Mesenteric fat pad (tissue), 1 donor: Measurements from ENCODE around the gene SCRN3. TPM values are rescaled to one million over a fixed set of nuclear protein-coding genes. Genes with fewer than 3 reads are reported as not detected.
"Not testable (repeated sequence)": the region's sequence is repeated elsewhere in the genome, so short reads cannot be mapped to it uniquely, and the experiment has no call there.

Source experiments
- DNase-seq: peaks from one replicate; pipeline ENCODE4 v3.0.0-alpha.2; 2020; ENCODE audit warnings: low spot score
- long read RNA-seq: library from polyadenylated mRNA; unstranded; transcript quantifications from one replicate; pipeline ENCODE4 v2.0.0, GENCODE V29; 2020
- total RNA-seq: library from RNA; stranded (reverse); fragmentation: NEBNext Ultra II Directional; extraction: Animal tissue kit (Norgen Biotek cat#: 25700); gene quantifications from one replicate; pipeline ENCODE4 v1.2.1, GENCODE V29; 2021
- donor health status: DM: yes; HTN: yes; CAD: no.

SCRN3 gene, protein sequence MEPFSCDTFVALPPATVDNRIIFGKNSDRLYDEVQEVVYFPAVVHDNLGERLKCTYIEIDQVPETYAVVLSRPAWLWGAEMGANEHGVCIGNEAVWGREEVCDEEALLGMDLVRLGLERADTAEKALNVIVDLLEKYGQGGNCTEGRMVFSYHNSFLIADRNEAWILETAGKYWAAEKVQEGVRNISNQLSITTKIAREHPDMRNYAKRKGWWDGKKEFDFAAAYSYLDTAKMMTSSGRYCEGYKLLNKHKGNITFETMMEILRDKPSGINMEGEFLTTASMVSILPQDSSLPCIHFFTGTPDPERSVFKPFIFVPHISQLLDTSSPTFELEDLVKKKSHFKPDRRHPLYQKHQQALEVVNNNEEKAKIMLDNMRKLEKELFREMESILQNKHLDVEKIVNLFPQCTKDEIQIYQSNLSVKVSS
- total RNA-seq, result 19.8 TPM
- long read RNA-seq, transcript SCRN3-201 (8 exons, 3,037 nt), result major isoform, 9 of 30 reads
- long read RNA-seq, partial matches to known transcripts, result 2 of 30 reads
- long read RNA-seq, other reads (novel, unspliced or antisense), result 16 of 30 reads

DNA sequence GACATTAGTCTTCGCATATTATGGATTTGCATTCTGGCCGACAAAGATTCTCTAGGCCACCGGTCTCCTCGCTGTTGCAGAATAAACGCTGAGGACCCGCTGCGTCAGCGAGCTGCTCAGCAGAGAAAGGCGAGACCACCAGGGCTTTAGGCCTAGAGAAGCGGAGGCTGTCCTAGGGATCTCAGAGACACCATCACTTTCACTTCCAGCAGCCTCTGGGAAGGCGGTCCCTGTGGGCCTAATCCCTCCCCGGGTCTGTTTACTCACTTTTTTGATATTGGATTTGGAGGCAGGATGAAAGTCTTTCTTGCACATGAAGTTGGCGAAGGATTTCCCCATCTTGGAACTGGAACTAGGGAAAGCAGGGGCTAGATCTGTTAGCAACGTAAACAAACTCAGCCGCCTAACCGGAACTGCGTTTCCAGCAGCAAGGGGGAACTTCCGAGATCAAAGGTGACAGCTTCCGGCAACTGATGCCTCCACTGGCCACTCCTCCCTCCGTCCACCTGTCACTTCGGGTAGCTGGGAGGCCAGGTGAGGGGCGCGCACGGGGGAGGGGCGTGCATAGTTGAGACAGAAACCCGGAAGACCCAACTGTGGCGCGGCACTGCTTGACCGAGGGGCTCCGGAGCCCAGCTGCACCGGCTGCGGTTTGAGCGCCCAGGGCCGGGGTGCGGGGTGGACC, at the start of gene SCRN3:
Gene SCRN3 (plus strand): TSS at position 447 of the 685 bp plus-strand sequence. CDS start 2,554 bp downstream, outside the sequence.
- DNase-seq, result no peak

DNA sequence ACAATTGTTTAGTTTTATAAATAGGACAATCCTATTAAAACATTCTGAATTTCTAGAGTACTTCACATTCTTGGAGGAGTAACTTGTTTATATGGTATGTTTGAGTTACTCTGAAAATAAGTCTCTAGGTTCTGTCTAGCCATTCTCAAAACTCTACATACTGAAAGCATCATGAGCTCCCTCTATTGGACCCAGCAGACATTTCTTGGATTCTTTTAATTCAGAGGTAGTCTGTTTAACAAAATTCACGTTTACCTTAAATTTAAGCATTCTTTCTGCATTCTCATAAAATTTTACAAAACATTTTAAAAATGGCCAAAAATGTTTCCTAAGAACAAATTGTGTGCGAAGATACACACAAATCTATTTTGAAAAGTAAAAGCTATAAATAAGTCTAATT, 45.5 kb upstream of the SCRN3 start:
- no peak for DNase-seq

DNA sequence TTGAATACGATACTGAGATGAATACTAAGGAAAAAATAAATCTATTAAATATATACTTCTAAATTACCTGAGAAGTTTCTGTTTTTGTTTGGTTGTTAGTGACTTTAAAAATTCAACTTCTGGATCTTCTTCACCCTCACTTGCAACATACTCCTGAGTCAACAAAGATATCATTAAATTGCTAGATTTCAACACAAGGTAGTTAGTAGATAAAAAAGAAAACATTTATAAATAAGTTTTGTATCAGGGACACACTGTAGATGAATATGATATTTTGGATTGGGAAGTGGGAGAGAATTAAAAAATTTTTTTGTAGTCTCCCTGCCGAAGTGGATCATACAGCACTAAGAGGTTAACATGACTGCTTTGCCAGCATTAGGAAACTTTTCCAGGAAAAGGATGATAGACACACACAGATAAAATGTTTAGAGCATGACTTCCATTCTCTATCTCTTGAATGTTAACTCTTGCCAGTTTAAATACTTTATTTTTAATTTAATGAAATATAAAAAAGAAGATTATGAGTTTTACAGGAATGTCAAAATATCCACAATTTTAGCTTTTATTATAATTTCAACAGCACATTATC, 44.8 kb upstream of the SCRN3 start:
- DNase-seq, result no peak

DNA sequence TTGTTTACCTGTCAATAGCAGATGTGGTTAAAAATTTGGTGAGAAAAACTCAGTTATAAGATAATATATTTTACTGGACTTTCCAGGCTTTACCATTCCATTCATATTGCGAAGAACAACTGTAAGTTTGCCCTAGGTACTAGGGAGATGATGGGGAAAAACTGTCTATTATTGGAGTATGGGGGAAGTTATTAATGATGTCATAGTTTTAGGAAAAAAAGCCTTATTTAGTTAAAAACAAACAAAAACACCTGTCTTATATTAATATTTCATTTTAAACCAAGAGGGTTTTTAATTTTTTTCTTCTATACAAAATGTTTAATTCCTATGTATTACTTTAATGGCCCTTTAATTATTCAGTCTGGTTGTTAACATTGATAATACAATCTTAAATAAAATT, 42.5 kb upstream of the SCRN3 start:
- no peak for DNase-seq

DNA sequence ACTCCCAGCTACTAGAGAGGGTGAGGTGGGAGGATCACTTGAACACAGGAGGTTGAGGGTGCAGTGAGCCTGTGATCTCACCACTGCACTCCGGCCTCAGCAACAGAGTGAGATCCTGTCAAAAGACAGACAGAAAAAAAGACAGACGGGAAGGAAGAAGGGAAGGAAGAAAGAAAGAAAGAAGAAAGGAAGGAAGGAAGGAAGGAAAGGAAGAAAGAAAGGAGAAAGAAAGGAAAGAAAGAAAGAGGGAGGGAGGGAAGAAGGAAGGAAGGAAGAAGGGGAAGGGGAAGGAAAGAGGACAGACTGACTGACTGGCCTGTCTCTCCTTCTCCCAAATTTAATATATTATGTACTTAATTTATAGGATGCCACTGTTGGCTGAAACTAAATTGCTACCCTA, 39.2 kb upstream of the SCRN3 start:
- DNase-seq, result no peak

DNA sequence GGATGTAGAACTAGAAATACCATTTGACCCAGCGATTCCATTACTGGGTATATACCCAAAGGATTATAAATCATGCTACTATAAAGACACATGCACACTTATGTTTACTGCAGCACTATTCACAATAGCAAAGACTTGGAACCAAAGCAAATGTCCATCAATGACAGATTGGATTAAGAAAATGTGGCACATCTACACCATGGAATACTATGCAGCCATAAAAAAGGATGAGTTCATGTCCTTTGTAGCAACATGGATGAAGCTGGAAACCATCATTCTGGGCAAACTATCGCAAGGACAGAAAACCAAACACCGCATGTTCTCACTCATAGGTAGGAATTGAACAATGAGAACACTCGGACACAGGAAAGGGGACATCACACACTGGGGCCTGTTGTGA, 35.9 kb upstream of the SCRN3 start:
- DNase-seq, result not testable (repeated sequence)

DNA sequence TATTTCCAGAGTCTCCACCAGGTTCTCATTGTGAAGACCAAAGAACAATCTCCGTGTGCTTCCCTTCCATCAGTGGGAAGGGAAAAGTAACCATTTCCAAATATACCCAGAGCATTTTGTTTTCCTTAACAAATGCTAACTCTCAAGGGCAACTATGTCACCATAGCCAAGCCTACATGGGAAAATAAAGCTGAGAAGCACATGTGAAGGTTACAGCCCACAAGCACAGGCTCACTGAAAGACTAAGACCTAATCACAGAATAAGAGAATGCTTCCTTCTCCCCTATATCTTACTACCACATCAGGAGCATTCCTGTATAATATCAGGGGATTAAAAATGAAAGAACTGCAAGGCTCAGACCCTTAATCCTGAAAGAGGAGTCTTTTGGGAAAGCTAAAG, 32.6 kb upstream of the SCRN3 start:
- no peak for DNase-seq

DNA sequence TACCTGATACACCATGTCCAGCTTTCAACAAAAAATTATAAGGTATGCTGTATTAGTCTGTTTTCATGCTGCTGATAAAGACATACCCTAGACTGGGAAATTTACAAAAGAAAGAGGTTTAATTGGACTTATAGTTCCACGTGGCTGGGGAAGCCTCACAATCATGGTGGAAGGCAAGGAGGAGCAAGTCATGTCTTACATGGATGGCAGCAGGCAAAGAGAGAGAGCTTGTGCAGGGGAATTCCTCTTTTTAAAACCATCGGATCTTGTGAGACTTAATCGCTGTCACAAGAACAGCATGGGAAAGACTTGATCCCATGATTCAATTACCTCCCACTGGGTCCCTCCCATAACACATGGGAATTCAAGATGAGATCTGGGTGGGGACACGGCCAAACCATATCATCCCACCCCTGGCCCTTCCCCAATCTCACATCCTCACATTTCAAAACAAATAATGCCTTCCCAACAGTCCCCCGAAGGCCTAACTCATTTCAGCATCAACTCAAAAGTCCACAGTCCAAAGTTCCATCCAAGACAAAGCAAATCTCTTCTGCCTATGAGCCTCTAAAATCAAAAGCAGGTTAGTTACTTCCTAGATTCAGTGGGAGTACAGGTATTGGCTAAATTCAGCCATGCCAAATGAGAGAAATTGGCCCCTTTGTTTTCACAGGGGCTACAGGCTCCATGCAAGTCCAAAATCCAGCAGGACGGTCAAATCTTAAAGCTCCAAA, 31.9 kb upstream of the SCRN3 start:
- not testable (repeated sequence) for DNase-seq

DNA sequence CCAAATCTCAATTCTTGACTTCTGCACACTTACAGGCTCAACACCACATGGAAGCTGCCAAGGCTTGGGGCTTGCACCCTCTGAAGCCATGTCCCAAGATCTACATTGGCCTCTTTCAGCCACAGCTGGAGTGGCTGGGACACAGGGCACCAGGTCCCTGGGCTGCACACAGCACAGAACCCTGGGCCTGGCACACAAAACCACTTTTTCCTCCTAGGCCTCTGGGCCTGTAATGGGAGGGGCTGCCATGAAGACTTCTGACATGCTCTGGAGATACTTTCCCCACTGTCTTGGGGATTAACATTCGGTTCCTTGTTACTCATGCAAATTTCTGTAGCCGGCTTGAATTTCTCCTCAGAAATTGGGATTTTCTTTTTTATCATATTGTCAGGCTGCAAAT, 30.9 kb upstream of the SCRN3 start:
- DNase-seq, result no peak

DNA sequence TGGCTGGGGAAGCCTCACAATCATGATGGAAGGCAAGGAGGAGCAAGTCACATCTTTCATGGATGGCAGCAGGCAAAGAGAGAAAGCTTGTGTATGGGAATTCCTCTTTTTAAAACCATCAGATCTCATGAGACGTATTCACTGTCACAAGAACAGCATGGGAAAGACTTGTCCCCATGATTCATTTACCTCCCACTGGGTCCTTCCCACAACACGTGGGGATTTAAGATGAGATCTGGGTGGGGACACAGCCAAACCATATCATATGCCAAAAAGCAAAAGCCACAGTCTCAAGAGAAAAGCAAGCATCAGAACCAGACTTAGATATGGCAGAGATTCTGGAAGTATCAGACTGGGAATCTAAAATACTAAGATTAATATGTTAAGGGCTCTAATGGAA, 30.0 kb upstream of the SCRN3 start:
- no peak for DNase-seq

DNA sequence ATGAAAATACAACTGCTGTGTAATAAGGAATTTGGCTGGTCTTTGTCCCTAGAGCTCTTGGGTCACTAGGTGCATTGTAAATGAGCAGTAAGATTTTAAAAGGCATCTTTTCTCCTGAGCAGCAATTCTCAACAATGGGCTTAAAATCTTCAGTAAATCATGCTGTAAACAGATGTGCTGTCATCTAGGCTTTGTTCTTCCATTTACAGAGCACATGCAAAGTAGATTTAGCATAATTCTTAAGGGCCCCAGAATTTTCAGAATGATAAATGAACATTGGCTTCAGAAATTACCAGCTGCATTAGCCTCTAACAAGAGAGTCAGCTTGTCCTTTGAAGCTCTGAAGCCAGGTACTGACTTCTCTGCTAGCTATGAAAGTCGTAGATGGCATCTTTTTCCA, 26.8 kb upstream of the SCRN3 start:
- DNase-seq, result no peak

DNA sequence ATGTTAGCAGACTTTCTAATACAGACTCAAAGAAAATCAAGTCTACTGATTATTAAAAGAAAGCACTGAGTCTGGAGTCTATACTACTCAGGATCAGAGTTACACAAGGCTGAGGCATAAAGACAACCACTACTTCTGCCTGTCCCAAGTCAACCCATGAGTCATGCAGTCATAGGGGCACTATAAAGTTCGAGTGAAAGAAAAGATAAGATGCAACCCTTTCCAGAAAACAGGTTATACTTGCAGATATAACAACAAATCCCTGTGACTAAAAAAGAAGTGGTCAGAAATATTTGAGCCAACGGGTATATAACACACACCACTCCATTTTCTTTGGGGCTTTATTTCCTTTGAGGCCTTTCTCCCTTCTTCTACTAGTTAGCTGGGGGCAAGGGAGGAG, 18.6 kb upstream of the SCRN3 start:
- DNase-seq, result no peak

DNA sequence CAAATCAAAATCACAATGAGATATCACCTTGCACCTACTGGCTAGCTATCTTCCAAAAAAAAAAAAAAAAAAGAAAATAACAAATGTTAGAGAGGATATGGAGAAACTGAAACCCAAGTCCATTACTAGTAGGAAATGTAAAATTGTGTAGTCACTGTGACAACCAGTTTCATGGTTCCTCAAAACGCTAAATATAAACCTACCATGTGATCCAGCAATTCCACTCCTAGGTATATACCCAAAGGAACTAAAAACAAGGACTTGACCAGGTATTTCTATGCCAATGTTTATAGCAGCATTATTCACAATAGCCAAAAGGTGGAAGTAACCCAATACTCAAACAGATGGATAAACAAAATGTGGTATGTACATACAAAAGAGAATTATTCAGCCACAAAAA, 11.7 kb upstream of the SCRN3 start:
- DNase-seq, result no peak

DNA sequence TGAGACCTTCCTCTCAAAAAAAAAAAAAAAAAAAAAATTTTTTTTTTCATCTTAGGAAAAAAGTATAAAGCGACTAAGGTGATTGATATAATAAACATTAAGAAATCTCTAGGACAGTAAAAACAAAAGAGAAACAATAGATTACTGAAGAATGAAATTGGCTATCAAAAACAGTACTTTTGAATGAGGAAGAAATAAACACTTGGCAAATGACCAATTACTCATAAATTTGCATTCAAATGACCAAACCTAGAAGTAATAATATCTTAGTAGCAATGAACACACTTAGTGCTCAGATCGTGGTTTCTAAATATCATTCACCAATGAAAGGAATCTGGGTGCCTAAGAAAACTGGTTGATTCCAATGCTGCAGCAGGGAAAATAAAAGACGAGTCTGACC, 10.3 kb upstream of the SCRN3 start:
- no peak for DNase-seq

DNA sequence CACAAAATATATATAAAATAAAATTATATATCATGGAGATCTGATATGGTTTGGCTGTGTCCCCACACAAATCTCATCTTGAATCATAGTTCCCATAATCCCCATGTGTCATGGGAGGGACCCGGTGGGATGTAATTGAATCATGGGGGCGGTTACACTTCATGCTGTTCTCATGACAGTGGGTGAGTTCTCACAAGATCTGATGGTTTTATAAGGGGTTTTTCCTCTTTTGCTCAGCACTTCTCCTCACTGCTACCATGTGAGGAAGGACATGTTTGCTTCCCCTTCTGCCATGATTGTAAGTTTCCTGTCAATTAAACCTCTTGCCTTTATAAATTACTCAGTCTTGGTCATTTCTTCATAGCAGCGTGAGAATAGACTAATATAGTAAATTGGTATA, 6.8 kb upstream of the SCRN3 start:
- not testable (repeated sequence) for DNase-seq

DNA sequence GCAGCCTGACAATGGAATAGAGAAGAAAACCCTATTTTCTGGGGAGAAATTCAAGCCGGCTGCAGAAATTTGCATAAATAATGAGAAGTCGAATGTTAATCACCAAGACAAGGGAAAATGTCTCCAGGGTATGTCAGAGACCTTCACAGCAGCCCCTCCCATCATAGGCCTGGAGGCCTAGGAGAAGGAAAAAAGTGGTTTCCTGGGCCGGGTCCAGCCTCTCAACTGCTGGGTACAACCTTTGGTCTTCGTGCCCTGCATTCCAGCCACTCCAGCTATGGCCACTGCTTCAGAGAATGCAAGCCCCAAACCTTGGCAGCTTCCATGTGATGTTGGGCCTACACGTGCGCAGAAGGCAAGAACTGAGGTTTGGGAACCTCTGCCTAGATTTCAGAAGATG, 6.0 kb upstream of the SCRN3 start:
- no peak for DNase-seq

DNA sequence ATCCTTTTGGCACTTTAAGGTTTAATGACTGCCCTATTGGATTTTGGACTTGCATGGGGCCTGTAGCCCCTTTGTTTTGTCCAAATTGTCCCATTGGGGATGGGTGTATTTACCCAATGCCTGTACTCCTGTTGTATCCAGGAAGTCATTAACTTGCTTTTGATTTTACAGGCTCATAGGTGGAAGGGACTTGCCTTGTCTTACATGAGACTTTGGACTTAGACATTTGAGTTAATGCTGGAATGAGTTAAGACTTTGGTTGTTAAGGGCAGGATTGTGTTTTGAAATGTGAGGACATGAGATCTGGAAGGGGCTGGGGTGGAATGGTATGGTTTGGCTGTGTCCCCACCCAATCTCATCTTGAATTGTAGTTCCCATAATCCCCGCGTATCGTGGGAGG, 5.2 kb upstream of the SCRN3 start:
- not testable (repeated sequence) for DNase-seq

DNA sequence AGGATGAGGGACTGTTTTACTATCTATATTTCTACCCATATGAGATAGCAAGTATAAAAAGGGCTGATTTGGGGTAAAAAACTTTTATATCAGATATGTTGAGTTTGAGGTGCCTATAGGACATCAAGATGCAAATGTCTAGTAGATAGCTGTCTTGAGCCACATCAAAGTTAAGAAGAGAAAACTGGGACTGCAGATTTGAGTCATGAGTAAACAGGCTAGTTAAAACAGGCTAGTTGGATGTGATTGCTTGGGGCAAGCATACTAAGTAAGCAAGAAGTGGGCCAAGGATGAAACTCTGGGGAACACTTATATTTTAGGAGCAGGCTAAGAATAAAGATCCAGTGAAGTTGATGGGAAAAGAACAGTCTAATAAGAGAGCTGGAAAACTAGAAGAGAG, 2.8 kb upstream of the SCRN3 start:
- DNase-seq, result no peak

DNA sequence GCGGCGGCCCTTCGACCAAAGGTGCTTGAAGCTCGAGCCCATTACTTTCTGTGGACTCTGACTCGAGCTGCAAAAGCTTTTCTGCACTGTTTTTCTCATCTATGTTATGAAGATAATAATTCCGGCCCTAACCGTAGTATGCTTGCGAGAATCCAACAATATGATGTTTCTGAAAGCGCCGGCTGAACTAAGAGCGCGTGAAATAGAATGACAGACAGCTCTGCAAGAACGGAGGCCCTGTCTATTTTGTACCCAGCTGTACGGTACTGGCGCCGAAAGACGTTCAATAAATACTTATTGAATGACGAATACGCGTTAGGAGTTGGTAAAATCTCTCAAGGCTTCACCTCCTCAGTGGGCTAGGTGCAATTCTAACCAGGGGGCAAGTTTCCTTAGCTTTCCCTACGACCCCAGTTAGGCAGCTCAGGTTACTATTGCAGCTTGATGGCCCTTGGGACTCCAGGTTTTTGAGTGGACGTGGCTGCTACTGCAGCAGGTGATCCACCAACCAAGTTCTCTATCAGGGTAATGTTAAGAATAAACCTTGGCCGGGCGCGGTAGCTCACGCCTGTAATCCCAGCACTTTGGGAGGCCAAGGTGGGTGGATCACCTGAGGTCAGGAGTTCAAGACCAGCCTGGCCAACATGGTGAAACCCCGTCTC, 570 bp downstream of the SCRN3 start:
- DNase-seq, result no peak

DNA sequence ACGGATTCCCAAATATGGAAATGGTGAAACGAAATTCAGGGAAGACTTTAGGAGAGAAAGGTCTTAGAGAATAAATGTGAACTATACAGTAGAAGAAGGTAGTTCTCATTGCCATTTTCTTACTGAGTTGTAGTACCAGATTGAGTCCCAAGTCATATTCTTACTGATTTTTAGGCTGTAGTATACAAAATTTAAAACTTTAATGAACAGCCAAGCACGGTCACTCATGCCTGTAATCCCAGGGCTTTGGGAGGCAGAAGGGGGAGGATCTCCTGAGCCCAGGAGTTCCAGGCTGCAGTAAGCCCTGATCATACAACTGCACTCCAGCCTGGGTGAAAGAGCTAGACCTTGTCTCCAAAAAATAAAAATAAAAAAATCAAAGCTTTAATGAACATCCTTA, 2.2 kb downstream of the SCRN3 start:
- no peak for DNase-seq

DNA sequence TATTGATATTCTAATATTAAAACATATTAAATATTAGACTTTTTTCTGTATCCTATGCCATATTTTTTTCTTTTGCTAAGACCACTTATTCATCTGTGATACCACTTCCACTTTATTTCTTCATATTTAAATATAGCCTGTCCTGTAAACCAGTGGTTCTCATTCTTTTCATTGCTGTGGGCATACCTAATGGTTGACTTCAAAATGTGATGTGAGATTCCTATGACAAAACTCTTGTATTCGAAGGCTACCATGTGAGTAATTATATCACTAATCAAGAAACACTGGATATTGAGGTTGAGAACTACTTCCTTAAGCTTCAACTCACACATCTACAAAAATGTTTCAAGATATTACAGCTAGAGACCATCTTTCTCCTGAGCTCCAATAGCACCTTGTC, 3.6 kb downstream of the SCRN3 start:
- no peak for DNase-seq
